Right lobe of liver (tissue), 4 donors: ENCODE measurements around the gene UTP4.

ENCODE experiments used
- CTCF ChIP-seq, 4 donors: fragments of 200-600 bp in 3 of 4; fragments of 450-650 bp in 1 of 4; IDR thresholded peaks; one replicate each; pipeline versions ENCODE4 v1.5.1 to v1.8.0; 2016 to 2022; ENCODE audit warnings: antibody characterized with exemption in 4 of 4, mild to moderate bottlenecking in 2 of 4
- POLR2A ChIP-seq: fragments of 450-650 bp; IDR thresholded peaks from one replicate; pipeline ENCODE4 v1.6.1; 2017; ENCODE audit warnings: antibody characterized with exemption, mild to moderate bottlenecking
- donor health status: DM: no; HTN: no; CAD: no.
- donor health status: DM: no; HTN: no; CAD: no.
- donor health status: DM: no; HTN: yes; CAD: no.

- TF ChIP-seq CTCF (IDR thresholded peaks at IDR 0.05) (no peak), POLR2A (no peak)
Measured at GRCh38 chr16:69130461-69130860, 2.0 kb upstream of the UTP4 start.
